Thyroid gland (tissue), 4 donors: ENCODE results near the gene PCNT. TPM values are rescaled to one million over a fixed set of nuclear protein-coding genes. Genes with fewer than 3 reads are reported as not detected.

Experiments used
- DNase-seq, 2 donors: peaks; one replicate each; pipeline ENCODE4 v3.0.0-alpha.2; 2019
- H3K27ac ChIP-seq, 3 donors: fragments of 200-600 bp; sonication (generic); 1 replicate in 2 of 3; 2 replicates in 1 of 3; pipeline ENCODE4 v1.5.1; 2016 to 2019; ENCODE audit warnings: mild to moderate bottlenecking in 1 of 3, moderate library complexity in 1 of 3
- H3K27me3 ChIP-seq: fragments of 200-600 bp; sonication (generic); one replicate; pipeline ENCODE4 v1.5.1; 2019
- H3K36me3 ChIP-seq, 2 donors: fragments of 200-600 bp; sonication (generic); one replicate each; pipeline ENCODE4 v1.5.1; 2016 to 2019
- H3K4me1 ChIP-seq, 2 donors: fragments of 200-600 bp; sonication (generic); one replicate each; pipeline ENCODE4 v1.5.1; 2017 to 2019
- H3K4me3 ChIP-seq, 3 donors: fragments of 200-600 bp; sonication (generic); replicated peaks in 1 of 3; 1 replicate in 2 of 3; 2 replicates in 1 of 3; pipeline ENCODE4 v1.5.1; 2016; ENCODE audit warnings: mild to moderate bottlenecking in 1 of 3
- H3K9me3 ChIP-seq: fragments of 200-600 bp; sonication (generic); one replicate; pipeline ENCODE4 v1.5.1; 2017
- CTCF ChIP-seq, 6 experiments: fragments of 200-600 bp in 3 of 6; fragments of 450-650 bp in 3 of 6; sonication (generic) in 3 of 6; IDR thresholded peaks; one replicate each; pipeline ENCODE4 v1.5.1; 2016 to 2019; ENCODE audit warnings: antibody characterized with exemption in 6 of 6, mild to moderate bottlenecking in 2 of 6, inconsistent platforms in 1 of 6, moderate library complexity in 1 of 6
- POLR2A ChIP-seq, 2 donors: fragments of 450-650 bp; IDR thresholded peaks; one replicate each; pipeline ENCODE4 v1.6.1; 2017; ENCODE audit warnings: antibody characterized with exemption in 2 of 2, mild to moderate bottlenecking in 2 of 2, moderate library complexity in 1 of 2
- WGBS, 2 donors: methylation state at CpG; one replicate each; pipeline ENCODE4 v1.1.5; 2017; 5-methylcytosine and 5-hydroxymethylcytosine counted together
- intact Hi-C: fragments of 100-400 bp; cut with DNase I; formaldehyde crosslinking; loops from one replicate; pipeline ENCODE4 v1.15.1; 2023
- total RNA-seq, 4 donors: library from RNA; depleted of rRNA; stranded (reverse); fragments of >200 nt; gene quantifications; one replicate each; pipeline ENCODE4 v1.2.3, GENCODE V29; 2016

Gene PCNT
- total RNA-seq, 4 donors from 2014 or later: 23.9 to 36.6 (median 33.2) TPM

- 91 to 95% methylated on average over 28 to 30 of the region's 34 CpGs for WGBS, 2 donors
- H3K36me3 ChIP-seq: peaks cover 34 to 52% of the 10 kb centered on the region in 2 donors
- H3K4me3 ChIP-seq: no peak overlapping the region
- no peak for DNase-seq
- H3K4me1 ChIP-seq: no peaks in the 10 kb centered on the region
- H3K27ac ChIP-seq: no peak overlapping the region
- H3K27me3 ChIP-seq: no peaks in the 10 kb centered on the region
- TF ChIP-seq POLR2A (IDR thresholded peaks at IDR 0.05) (no peak), CTCF (IDR thresholded peaks at IDR 0.05) (no peak)
- intact Hi-C loops: no loop called here
- no peaks in the 10 kb centered on the region for H3K9me3 ChIP-seq
These were observed 22.6 kb downstream of the PCNT start for GRCh38 chr21:46346296-46347202.

- Histone ChIP-seq H3K4me3 (no peak overlapping the region), H3K36me3 (peaks cover 38 to 58% of the 10 kb centered on the region in 2 donors), H3K4me1 (no peaks in the 10 kb centered on the region), H3K27me3 (no peaks in the 10 kb centered on the region), H3K9me3 (no peaks in the 10 kb centered on the region), H3K27ac (no peak overlapping the region)
- no peak for DNase-seq
- intact Hi-C loops: no loop called here
- no peak for TF ChIP-seq POLR2A (IDR thresholded peaks at IDR 0.05)
- no peak for TF ChIP-seq CTCF (IDR thresholded peaks at IDR 0.05)
- 62 to 80% methylated on average over 10 of the region's 10 CpGs for WGBS, 2 donors
These were observed 23.2 kb downstream of the PCNT start for GRCh38 chr21:46347203-46347550.

GRCh38 chr21:46347791-46348381 is 23.9 kb downstream of the PCNT start:
- 86 to 97% methylated on average over 7 to 11 of the region's 12 CpGs for WGBS, 2 donors
- intact Hi-C loops: no loop called here

GRCh38 chr21:46349134-46349760 is 25.3 kb downstream of the PCNT start:
- 96% methylated on average over 17 of the region's 17 CpGs for WGBS, 2 donors
- H3K36me3 ChIP-seq: peaks cover 56 to 71% of the 10 kb centered on the region in 2 donors
- intact Hi-C loops: no loop called here
- no peak for TF ChIP-seq CTCF (IDR thresholded peaks at IDR 0.05)
- no peak for TF ChIP-seq POLR2A (IDR thresholded peaks at IDR 0.05)
- H3K27me3 ChIP-seq: no peaks in the 10 kb centered on the region
- no peak overlapping the region for H3K4me3 ChIP-seq
- DNase-seq: no peak
- H3K4me1 ChIP-seq: no peaks in the 10 kb centered on the region
- no peaks in the 10 kb centered on the region for H3K9me3 ChIP-seq
- no peak overlapping the region for H3K27ac ChIP-seq

More at GRCh38 chr21:46347791-46348381, 23.9 kb downstream of the PCNT start:
- no peak overlapping the region for H3K4me3 ChIP-seq
- TF ChIP-seq CTCF (IDR thresholded peaks at IDR 0.05) (no peak), POLR2A (IDR thresholded peaks at IDR 0.05) (no peak)
- no peaks in the 10 kb centered on the region for H3K9me3 ChIP-seq
- no peak for DNase-seq
- peaks cover 44 to 61% of the 10 kb centered on the region in 2 donors for H3K36me3 ChIP-seq
- no peaks in the 10 kb centered on the region for H3K4me1 ChIP-seq
- H3K27ac ChIP-seq: no peak overlapping the region
- no peaks in the 10 kb centered on the region for H3K27me3 ChIP-seq
